ENCODE measurements around the gene TACSTD2.
A peak's percentile ranks its signal among the peaks of the same experiment; 100 is the strongest.
"Not testable (repeated sequence)": the region's sequence is repeated elsewhere in the genome, so short reads cannot be mapped to it uniquely, and the experiment has no call there.

TACSTD2 gene

GRCh38 chr1:58576727-58577653, at the start of gene TACSTD2:
TSS of gene TACSTD2 (minus strand) at chr1:58577252. CDS start at chr1:58577156, 96 bp downstream.
- peak; percentile 70 for DNase-seq (ENCODE audit: low spot score)

- DNase-seq (ENCODE audit: low spot score) = no peak
Measured at GRCh38 chr1:58626293-58626692, 49.2 kb upstream of the TACSTD2 start.

GRCh38 chr1:58623259-58623658, 46.2 kb upstream of the TACSTD2 start:
- DNase-seq (ENCODE audit: low spot score) = not testable (repeated sequence)

GRCh38 chr1:58622571-58622970, 45.5 kb upstream of the TACSTD2 start:
- no peak for DNase-seq (ENCODE audit: low spot score)

- DNase-seq (ENCODE audit: low spot score) = no peak
Measured at GRCh38 chr1:58621391-58621790, 44.3 kb upstream of the TACSTD2 start.

GRCh38 chr1:58620926-58621325, 43.9 kb upstream of the TACSTD2 start:
- no peak for DNase-seq (ENCODE audit: low spot score)

GRCh38 chr1:58620259-58620658, 43.2 kb upstream of the TACSTD2 start:
- DNase-seq (ENCODE audit: low spot score) = peak; percentile 35

- DNase-seq (ENCODE audit: low spot score) = no peak
Measured at GRCh38 chr1:58619286-58620054, 42.4 kb upstream of the TACSTD2 start.

GRCh38 chr1:58618303-58618702, 41.3 kb upstream of the TACSTD2 start:
- no peak for DNase-seq (ENCODE audit: low spot score)

GRCh38 chr1:58611861-58612385, 34.9 kb upstream of the TACSTD2 start:
- no peak for DNase-seq (ENCODE audit: low spot score)

- no peak for DNase-seq (ENCODE audit: low spot score)
Measured at GRCh38 chr1:58608945-58609344, 31.9 kb upstream of the TACSTD2 start.

GRCh38 chr1:58608297-58608696, 31.2 kb upstream of the TACSTD2 start:
- DNase-seq (ENCODE audit: low spot score) = no peak

GRCh38 chr1:58607391-58607790, 30.3 kb upstream of the TACSTD2 start:
- DNase-seq (ENCODE audit: low spot score) = no peak

GRCh38 chr1:58601921-58602320, 24.9 kb upstream of the TACSTD2 start:
- DNase-seq (ENCODE audit: low spot score) = not testable (repeated sequence)

GRCh38 chr1:58597996-58598395, 20.9 kb upstream of the TACSTD2 start:
- no peak for DNase-seq (ENCODE audit: low spot score)

GRCh38 chr1:58597076-58597475, 20.0 kb upstream of the TACSTD2 start:
- DNase-seq (ENCODE audit: low spot score) = no peak

GRCh38 chr1:58596631-58597052, 19.6 kb upstream of the TACSTD2 start:
- DNase-seq (ENCODE audit: low spot score) = no peak

GRCh38 chr1:58594546-58594945, 17.5 kb upstream of the TACSTD2 start:
- no peak for DNase-seq (ENCODE audit: low spot score)

GRCh38 chr1:58592522-58593134, 15.6 kb upstream of the TACSTD2 start:
- DNase-seq (ENCODE audit: low spot score) = peak; percentile 74

GRCh38 chr1:58591806-58592205, 14.8 kb upstream of the TACSTD2 start:
- DNase-seq (ENCODE audit: low spot score) = no peak

- no peak for DNase-seq (ENCODE audit: low spot score)
Measured at GRCh38 chr1:58590019-58590418, 13.0 kb upstream of the TACSTD2 start.

GRCh38 chr1:58588396-58588795, 11.3 kb upstream of the TACSTD2 start:
- no peak for DNase-seq (ENCODE audit: low spot score)
